Measurements from ENCODE around the gene NEUROD2. TPM values are rescaled to one million over a fixed set of nuclear protein-coding genes. Genes with fewer than 3 reads are reported as not detected.

The NEUROD2 gene
- total and polyA plus RNA-seq, 2 experiments from 2014 or later = not detected

GRCh38 chr17:39563476-39563875 lies 44.2 kb downstream of the NEUROD2 start:
- Mint-ChIP-seq H3K36me3 (ENCODE audit: low read depth) (peaks cover 3% of the 10 kb centered on the region; the same call in 1 of the 3 replicates), H3K27me3 (ENCODE audit: insufficient read depth, low read depth, poor library complexity) (peaks cover 6% of the 10 kb centered on the region), H3K9me3 (no peaks in the 10 kb centered on the region), H3K4me1 (peaks cover 20% of the 10 kb centered on the region), H3K4me3 (peak overlapping the region; percentile 61), H3K27ac (peak overlapping the region; percentile 42; the same call in 1 of the 2 replicates)
- H3K79me2 ChIP-seq (replicated peaks; ENCODE audit: insufficient read depth) = no peaks in the 10 kb centered on the region
- H4K20me1 ChIP-seq (replicated peaks; ENCODE audit: insufficient read depth) = no peaks in the 10 kb centered on the region
- H3K4me2 ChIP-seq = peak overlapping the region; percentile 74
- H2AFZ ChIP-seq = no peak overlapping the region
- no peak overlapping the region for H3K27ac ChIP-seq (ENCODE audit: low read depth)
- H3K4me3 ChIP-seq = peak overlapping the region; percentile 45
- no peaks in the 10 kb centered on the region for H3K36me3 ChIP-seq (ENCODE audit: insufficient read depth)
- DNase-seq (ENCODE audit: low spot score) = peak; percentile 81
- peak; percentile 79 for ATAC-seq
- TF ChIP-seq CREB1 (CRISPR knock-in tag; IDR thresholded peaks at IDR 0.05; ENCODE audit: low read depth) (no peak), NANOG (IDR thresholded peaks at IDR 0.05; ENCODE audit: borderline replicate concordance) (no peak), POLR2AphosphoS5 (IDR thresholded peaks at IDR 0.05; ENCODE audit: low read depth) (no peak), CTCF (conservative IDR thresholded peaks at IDR 0.05; ENCODE audit: low read depth in 2 of 2) (no peak), EZH2phosphoT487 (IDR thresholded peaks at IDR 0.05; ENCODE audit: unreplicated experiment) (no peak), REST (IDR thresholded peaks at IDR 0.05; ENCODE audit: unreplicated experiment) (no peak), EZH2 (IDR thresholded peaks at IDR 0.05; ENCODE audit: low read depth, unreplicated experiment) (no peak), JUNB (IDR thresholded peaks at IDR 0.05; ENCODE audit: unreplicated experiment) (no peak), ZNF331 (CRISPR knock-in tag; IDR thresholded peaks at IDR 0.05; ENCODE audit: low read depth) (no peak), ZNF114 (CRISPR knock-in tag; IDR thresholded peaks at IDR 0.05) (no peak), STAT1 (IDR thresholded peaks at IDR 0.05; ENCODE audit: unreplicated experiment) (no peak), ZNF462 (CRISPR knock-in tag; IDR thresholded peaks at IDR 0.05) (no peak)
- TF ChIP-seq, protein P1, sequence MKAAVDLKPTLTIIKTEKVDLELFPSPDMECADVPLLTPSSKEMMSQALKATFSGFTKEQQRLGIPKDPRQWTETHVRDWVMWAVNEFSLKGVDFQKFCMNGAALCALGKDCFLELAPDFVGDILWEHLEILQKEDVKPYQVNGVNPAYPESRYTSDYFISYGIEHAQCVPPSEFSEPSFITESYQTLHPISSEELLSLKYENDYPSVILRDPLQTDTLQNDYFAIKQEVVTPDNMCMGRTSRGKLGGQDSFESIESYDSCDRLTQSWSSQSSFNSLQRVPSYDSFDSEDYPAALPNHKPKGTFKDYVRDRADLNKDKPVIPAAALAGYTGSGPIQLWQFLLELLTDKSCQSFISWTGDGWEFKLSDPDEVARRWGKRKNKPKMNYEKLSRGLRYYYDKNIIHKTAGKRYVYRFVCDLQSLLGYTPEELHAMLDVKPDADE (IDR thresholded peaks at IDR 0.05) = no peak
- peaks cover 9% of the 10 kb centered on the region; the same call in 1 of the 2 replicates for H3F3A ChIP-seq (replicated peaks; ENCODE audit: low read depth)
- H3K27me3 ChIP-seq (ENCODE audit: insufficient read depth) = no peaks in the 10 kb centered on the region
- H3K4me1 ChIP-seq (ENCODE audit: insufficient read depth) = peaks cover 20% of the 10 kb centered on the region
- H3K9me2 ChIP-seq (ENCODE audit: insufficient read depth) = no peaks in the 10 kb centered on the region
